Stimulated activated naive CD8-positive, alpha-beta T cell treated with anti-CD3 and anti-CD28 coated beads, Interleukin-15, amount 100 ng/mL, for 72 hours (primary cell): ENCODE measurements around the gene EPB41L1.

ENCODE experiments used
- ATAC-seq: fragments of 150-1000 bp; cut with Tn5 transposase; 2 replicates; pipeline ENCODE4 v1.10.0; 2021; ENCODE audit warnings: mild to moderate bottlenecking, moderate library complexity
- DNase-seq, 2 donors: peaks; one replicate each; pipeline ENCODE4 v3.0.0; 2021 to 2022
- H3K27ac Mint-ChIP-seq, 2 donors: one replicate each; pipeline ENCODE4 v1.8.0; 2022; ENCODE audit warnings: mild to moderate bottlenecking in 2 of 2, mixed read lengths in 2 of 2, moderate library complexity in 2 of 2
- H3K27me3 Mint-ChIP-seq: one replicate; pipeline ENCODE4 v1.8.0; 2022; ENCODE audit warnings: mixed read lengths
- H3K4me1 Mint-ChIP-seq: one replicate; pipeline ENCODE4 v1.8.0; 2022; ENCODE audit warnings: mild to moderate bottlenecking, mixed read lengths
- H3K4me3 Mint-ChIP-seq, 2 donors: one replicate each; pipeline ENCODE4 v1.8.0; 2022; ENCODE audit warnings: mild to moderate bottlenecking in 2 of 2, mixed read lengths in 2 of 2, moderate library complexity in 1 of 2
- H3K9me3 Mint-ChIP-seq, 2 donors: one replicate each; pipeline ENCODE4 v1.8.0; 2022; ENCODE audit warnings: mixed read lengths in 2 of 2

EPB41L1 gene

GRCh38 chr20:36159833-36160232 lies 5.3 kb downstream of the EPB41L1 start:
- Mint-ChIP-seq H3K4me1 (peaks cover 16% of the 10 kb centered on the region), H3K27ac (no peak overlapping the region), H3K4me3 (no peak overlapping the region), H3K27me3 (peaks cover 20% of the 10 kb centered on the region), H3K9me3 (no peaks in the 10 kb centered on the region)
- DNase-seq (no peak), ATAC-seq (no peak)

- H3K4me3 Mint-ChIP-seq = no peak overlapping the region
- H3K27me3 Mint-ChIP-seq = no peaks in the 10 kb centered on the region
- H3K9me3 Mint-ChIP-seq = no peaks in the 10 kb centered on the region
- no peaks in the 10 kb centered on the region for H3K4me1 Mint-ChIP-seq
- no peak for DNase-seq
- no peak overlapping the region for H3K27ac Mint-ChIP-seq
- no peak for ATAC-seq
These were observed 7.9 kb downstream of the EPB41L1 start for GRCh38 chr20:36162272-36162966.

- DNase-seq (no peak), ATAC-seq (no peak)
- H3K4me1 Mint-ChIP-seq = no peaks in the 10 kb centered on the region
- no peak overlapping the region for H3K4me3 Mint-ChIP-seq
- H3K27ac Mint-ChIP-seq = peak overlapping the region in 1 of 2 donors; percentile 33
- no peaks in the 10 kb centered on the region for H3K27me3 Mint-ChIP-seq
- H3K9me3 Mint-ChIP-seq = no peaks in the 10 kb centered on the region
These were observed 13.5 kb downstream of the EPB41L1 start for GRCh38 chr20:36167902-36168503.

- Mint-ChIP-seq H3K9me3 (no peaks in the 10 kb centered on the region), H3K27ac (no peak overlapping the region), H3K27me3 (no peaks in the 10 kb centered on the region), H3K4me1 (peaks cover 6% of the 10 kb centered on the region), H3K4me3 (no peak overlapping the region)
- no peak for DNase-seq
- no peak for ATAC-seq
These were observed 16.1 kb downstream of the EPB41L1 start for GRCh38 chr20:36170542-36171215.

- H3K27me3 Mint-ChIP-seq = no peaks in the 10 kb centered on the region
- no peak overlapping the region for H3K4me3 Mint-ChIP-seq
- peaks cover 6% of the 10 kb centered on the region for H3K4me1 Mint-ChIP-seq
- no peaks in the 10 kb centered on the region for H3K9me3 Mint-ChIP-seq
- DNase-seq = no peak
- ATAC-seq = peak; percentile 57
- H3K27ac Mint-ChIP-seq = peak overlapping the region; percentile 21
These were observed 19.0 kb downstream of the EPB41L1 start for GRCh38 chr20:36173451-36173933.

- H3K4me1 Mint-ChIP-seq = peaks cover 6% of the 10 kb centered on the region
- no peak overlapping the region for H3K4me3 Mint-ChIP-seq
- no peaks in the 10 kb centered on the region for H3K27me3 Mint-ChIP-seq
- DNase-seq = no peak
- ATAC-seq = no peak
- no peak overlapping the region for H3K27ac Mint-ChIP-seq
- no peaks in the 10 kb centered on the region for H3K9me3 Mint-ChIP-seq
These were observed 20.5 kb downstream of the EPB41L1 start for GRCh38 chr20:36175016-36175415.

- ATAC-seq (no peak), DNase-seq (no peak)
- Mint-ChIP-seq H3K4me1 (peaks cover 6% of the 10 kb centered on the region), H3K4me3 (no peak overlapping the region), H3K27me3 (no peaks in the 10 kb centered on the region), H3K27ac (peak overlapping the region in 1 of 2 donors; percentile 9), H3K9me3 (no peaks in the 10 kb centered on the region)
These were observed 21.0 kb downstream of the EPB41L1 start for GRCh38 chr20:36175475-36175995.

- Mint-ChIP-seq H3K27me3 (no peaks in the 10 kb centered on the region), H3K27ac (no peak overlapping the region)
- ATAC-seq = no peak
These were observed 23.2 kb downstream of the EPB41L1 start for GRCh38 chr20:36177716-36178115.

GRCh38 chr20:36179170-36179945 lies 24.8 kb downstream of the EPB41L1 start:
- Mint-ChIP-seq H3K27me3 (no peaks in the 10 kb centered on the region), H3K4me3 (no peak overlapping the region), H3K4me1 (no peaks in the 10 kb centered on the region), H3K27ac (peak overlapping the region in 1 of 2 donors; percentile 92), H3K9me3 (no peaks in the 10 kb centered on the region)
- DNase-seq (no peak), ATAC-seq (no peak)

More at GRCh38 chr20:36177716-36178115, 23.2 kb downstream of the EPB41L1 start:
- H3K9me3 Mint-ChIP-seq = no peaks in the 10 kb centered on the region
- peaks cover 6% of the 10 kb centered on the region for H3K4me1 Mint-ChIP-seq
- DNase-seq = no peak
- H3K4me3 Mint-ChIP-seq = no peak overlapping the region

- Mint-ChIP-seq H3K4me3 (no peak overlapping the region), H3K27ac (no peak overlapping the region), H3K4me1 (no peaks in the 10 kb centered on the region), H3K9me3 (no peaks in the 10 kb centered on the region), H3K27me3 (no peaks in the 10 kb centered on the region)
- ATAC-seq = no peak
- no peak for DNase-seq
These were observed 25.8 kb downstream of the EPB41L1 start for GRCh38 chr20:36180323-36180722.

GRCh38 chr20:36181934-36182603 lies 27.5 kb downstream of the EPB41L1 start:
- no peak overlapping the region for H3K4me3 Mint-ChIP-seq
- no peak for DNase-seq

GRCh38 chr20:36182604-36183154 lies 28.1 kb downstream of the EPB41L1 start:
- no peak overlapping the region for H3K27ac Mint-ChIP-seq
- H3K27me3 Mint-ChIP-seq = no peaks in the 10 kb centered on the region
- H3K4me3 Mint-ChIP-seq = no peak overlapping the region
- DNase-seq = no peak
- H3K9me3 Mint-ChIP-seq = no peaks in the 10 kb centered on the region
- no peak for ATAC-seq
- H3K4me1 Mint-ChIP-seq = no peaks in the 10 kb centered on the region

More at GRCh38 chr20:36181934-36182603, 27.5 kb downstream of the EPB41L1 start:
- no peaks in the 10 kb centered on the region for H3K9me3 Mint-ChIP-seq
- H3K4me1 Mint-ChIP-seq = no peaks in the 10 kb centered on the region
- peak; percentile 53 for ATAC-seq
- no peaks in the 10 kb centered on the region for H3K27me3 Mint-ChIP-seq
- peak overlapping the region in 1 of 2 donors; percentile 44 for H3K27ac Mint-ChIP-seq

- H3K27ac Mint-ChIP-seq = peak overlapping the region in 1 of 2 donors; percentile 86
- DNase-seq = no peak
- no peaks in the 10 kb centered on the region for H3K27me3 Mint-ChIP-seq
- no peak overlapping the region for H3K4me3 Mint-ChIP-seq
- ATAC-seq = no peak
- no peaks in the 10 kb centered on the region for H3K9me3 Mint-ChIP-seq
- H3K4me1 Mint-ChIP-seq = no peaks in the 10 kb centered on the region
These were observed 28.8 kb downstream of the EPB41L1 start for GRCh38 chr20:36183155-36183944.
